HG03139 (cell line): ENCODE data around the gene ESYT2.
"Not testable (repeated sequence)": the region's sequence is repeated elsewhere in the genome, so short reads cannot be mapped to it uniquely, and the experiment has no call there.

ENCODE experiments used
- ATAC-seq: cut with Tn5 transposase; IDR thresholded peaks from one replicate; pipeline ENCODE4 v1.9.1; 2021; ENCODE audit not compliant: unreplicated experiment

ESYT2 gene

GRCh38 chr7:158858592-158859503 lies 29.5 kb upstream of the ESYT2 start:
- no peak for ATAC-seq

GRCh38 chr7:158856883-158857668 lies 27.8 kb upstream of the ESYT2 start:
- peak; percentile 18 for ATAC-seq

GRCh38 chr7:158854681-158855081 lies 25.4 kb upstream of the ESYT2 start:
- no peak for ATAC-seq

GRCh38 chr7:158850545-158851102 lies 21.3 kb upstream of the ESYT2 start:
- no peak for ATAC-seq

GRCh38 chr7:158849768-158850544 lies 20.6 kb upstream of the ESYT2 start:
- ATAC-seq: no peak

- ATAC-seq: no peak
These were observed 20.1 kb upstream of the ESYT2 start for GRCh38 chr7:158849442-158849767.

GRCh38 chr7:158847451-158847866 lies 18.1 kb upstream of the ESYT2 start:
- no peak for ATAC-seq

GRCh38 chr7:158846304-158846703 lies 17.0 kb upstream of the ESYT2 start:
- ATAC-seq: no peak

- ATAC-seq: no peak
These were observed 14.5 kb upstream of the ESYT2 start for GRCh38 chr7:158843771-158844170.

- no peak for ATAC-seq
These were observed 13.2 kb upstream of the ESYT2 start for GRCh38 chr7:158842486-158842885.

- no peak for ATAC-seq
These were observed 11.3 kb upstream of the ESYT2 start for GRCh38 chr7:158840604-158841003.

GRCh38 chr7:158839177-158839576 lies 9.9 kb upstream of the ESYT2 start:
- not testable (repeated sequence) for ATAC-seq

GRCh38 chr7:158837790-158838637 lies 8.7 kb upstream of the ESYT2 start:
- ATAC-seq: no peak

GRCh38 chr7:158836692-158837091 lies 7.4 kb upstream of the ESYT2 start:
- ATAC-seq: no peak

GRCh38 chr7:158834878-158835784 lies 5.8 kb upstream of the ESYT2 start:
- ATAC-seq: no peak

GRCh38 chr7:158832994-158833393 lies 3.7 kb upstream of the ESYT2 start:
- no peak for ATAC-seq

- no peak for ATAC-seq
These were observed 2.4 kb upstream of the ESYT2 start for GRCh38 chr7:158831738-158832091.

- no peak for ATAC-seq
These were observed 958 bp upstream of the ESYT2 start for GRCh38 chr7:158830211-158830723.

GRCh38 chr7:158829021-158829341 lies 328 bp downstream of the ESYT2 start:
- ATAC-seq: peak; percentile 50
